Left ventricle myocardium inferior (tissue), 1 donor: ENCODE data around the gene KCNH8. TPM values are rescaled to one million over a fixed set of nuclear protein-coding genes. Genes with fewer than 3 reads are reported as not detected.

Experiments used
- DNase-seq: peaks from one replicate; pipeline ENCODE4 v3.0.0-alpha.2; 2020
- H3K27ac ChIP-seq: fragments of 200-600 bp; replicated peaks from 2 replicates; pipeline ENCODE4 v1.8.0; 2021
- H3K27me3 ChIP-seq: fragments of 200-600 bp; 2 replicates; pipeline ENCODE4 v1.8.0; 2021; ENCODE audit warnings: low read depth
- H3K36me3 ChIP-seq: fragments of 200-600 bp; 2 replicates; pipeline ENCODE4 v1.8.0; 2021
- H3K4me1 ChIP-seq: fragments of 200-600 bp; 2 replicates; pipeline ENCODE4 v1.8.0; 2021
- H3K4me3 ChIP-seq: fragments of 200-600 bp; 2 replicates; pipeline ENCODE4 v1.8.0; 2021; ENCODE audit warnings: mild to moderate bottlenecking, moderate library complexity
- H3K9me3 ChIP-seq: fragments of 200-600 bp; replicated peaks from 2 replicates; pipeline ENCODE4 v1.8.0; 2021
- intact Hi-C: fragments of 100-400 bp; cut with micrococcal nuclease; formaldehyde crosslinking; loops from one replicate; pipeline ENCODE4 v1.11.0; 2022
- total RNA-seq: library from RNA; stranded (reverse); fragmentation: NEBNext Ultra II Directional; extraction: Animal tissue kit (Norgen Biotek cat#: 25700); gene quantifications from one replicate; pipeline ENCODE4 v1.2.1, GENCODE V29; 2021
- TF ChIP-seq, protein P1 (sequence below): fragments of 200-600 bp; IDR thresholded peaks from 2 replicates; pipeline ENCODE4 v1.8.0; 2021; ENCODE audit warnings: antibody characterized with exemption, mild to moderate bottlenecking, borderline replicate concordance
- donor health status: DM: no; HTN: yes; CAD: no; lungs with severe emphysema.

Gene KCNH8
- total RNA-seq, 1 donor from 2014 or later = 0.05 TPM

DNA sequence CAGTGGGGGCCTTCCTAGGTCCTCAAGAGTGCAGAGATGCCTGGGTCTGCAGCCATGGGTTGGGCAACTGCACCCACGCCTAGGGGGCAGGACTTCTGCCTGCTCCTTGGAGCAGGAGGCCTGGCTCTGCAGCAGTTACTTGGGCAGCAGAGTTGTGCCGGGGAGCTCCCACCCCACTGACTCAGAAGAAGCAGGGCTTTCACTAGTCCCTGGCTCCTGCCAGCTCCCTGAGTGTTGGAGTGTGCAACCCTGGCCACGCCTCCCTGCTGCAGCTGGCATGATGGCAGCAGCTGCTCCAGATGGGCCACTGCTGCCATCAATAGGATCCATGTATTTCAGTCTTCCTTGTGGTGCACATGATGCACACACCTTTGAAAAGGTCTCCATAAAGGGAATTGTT, 40.6 kb upstream of the KCNH8 start:
- DNase-seq = no peak
- intact Hi-C loops = no loop called here
- no peaks in the 10 kb centered on the region for H3K36me3 ChIP-seq
- no peaks in the 10 kb centered on the region for H3K4me1 ChIP-seq
- H3K9me3 ChIP-seq = no peaks in the 10 kb centered on the region
- no peak overlapping the region for H3K27ac ChIP-seq
- no peak overlapping the region for H3K4me3 ChIP-seq
- H3K27me3 ChIP-seq = peaks cover 8% of the 10 kb centered on the region
- TF ChIP-seq, protein P1, sequence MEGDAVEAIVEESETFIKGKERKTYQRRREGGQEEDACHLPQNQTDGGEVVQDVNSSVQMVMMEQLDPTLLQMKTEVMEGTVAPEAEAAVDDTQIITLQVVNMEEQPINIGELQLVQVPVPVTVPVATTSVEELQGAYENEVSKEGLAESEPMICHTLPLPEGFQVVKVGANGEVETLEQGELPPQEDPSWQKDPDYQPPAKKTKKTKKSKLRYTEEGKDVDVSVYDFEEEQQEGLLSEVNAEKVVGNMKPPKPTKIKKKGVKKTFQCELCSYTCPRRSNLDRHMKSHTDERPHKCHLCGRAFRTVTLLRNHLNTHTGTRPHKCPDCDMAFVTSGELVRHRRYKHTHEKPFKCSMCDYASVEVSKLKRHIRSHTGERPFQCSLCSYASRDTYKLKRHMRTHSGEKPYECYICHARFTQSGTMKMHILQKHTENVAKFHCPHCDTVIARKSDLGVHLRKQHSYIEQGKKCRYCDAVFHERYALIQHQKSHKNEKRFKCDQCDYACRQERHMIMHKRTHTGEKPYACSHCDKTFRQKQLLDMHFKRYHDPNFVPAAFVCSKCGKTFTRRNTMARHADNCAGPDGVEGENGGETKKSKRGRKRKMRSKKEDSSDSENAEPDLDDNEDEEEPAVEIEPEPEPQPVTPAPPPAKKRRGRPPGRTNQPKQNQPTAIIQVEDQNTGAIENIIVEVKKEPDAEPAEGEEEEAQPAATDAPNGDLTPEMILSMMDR = no peak

DNA sequence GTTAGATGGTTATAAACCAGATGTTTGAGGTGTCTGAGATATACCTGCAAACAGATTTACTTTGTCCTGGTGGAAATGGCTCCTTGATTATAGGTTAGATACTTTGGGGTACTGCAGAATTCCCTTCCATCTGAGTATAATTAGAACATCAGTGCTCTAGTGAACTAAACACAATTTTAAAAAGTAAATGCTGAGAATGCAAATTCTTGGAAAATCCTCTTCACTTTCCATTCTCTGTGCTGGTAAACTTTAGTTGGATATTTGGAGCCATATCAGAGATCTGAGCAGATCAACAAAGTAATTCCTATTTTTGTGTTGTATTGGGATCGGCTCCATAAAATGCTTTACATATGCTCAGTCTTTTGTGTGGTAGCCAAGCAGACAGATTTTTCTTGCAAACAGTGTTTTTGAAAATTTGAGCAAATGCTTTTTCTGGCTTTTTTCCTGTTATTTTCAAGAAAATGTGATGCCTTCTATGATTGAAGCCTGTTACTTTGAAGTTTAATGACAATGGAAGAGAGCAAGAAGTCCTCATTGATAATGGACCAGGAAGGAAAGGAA, 37.9 kb upstream of the KCNH8 start:
- H3K27ac ChIP-seq = no peak overlapping the region
- H3K9me3 ChIP-seq = no peaks in the 10 kb centered on the region
- no peak for DNase-seq
- no peaks in the 10 kb centered on the region for H3K4me1 ChIP-seq
- H3K27me3 ChIP-seq = no peaks in the 10 kb centered on the region
- no peak overlapping the region for H3K4me3 ChIP-seq
- no peaks in the 10 kb centered on the region for H3K36me3 ChIP-seq
- TF ChIP-seq, protein P1 = no peak
- intact Hi-C loops = no loop called here

DNA sequence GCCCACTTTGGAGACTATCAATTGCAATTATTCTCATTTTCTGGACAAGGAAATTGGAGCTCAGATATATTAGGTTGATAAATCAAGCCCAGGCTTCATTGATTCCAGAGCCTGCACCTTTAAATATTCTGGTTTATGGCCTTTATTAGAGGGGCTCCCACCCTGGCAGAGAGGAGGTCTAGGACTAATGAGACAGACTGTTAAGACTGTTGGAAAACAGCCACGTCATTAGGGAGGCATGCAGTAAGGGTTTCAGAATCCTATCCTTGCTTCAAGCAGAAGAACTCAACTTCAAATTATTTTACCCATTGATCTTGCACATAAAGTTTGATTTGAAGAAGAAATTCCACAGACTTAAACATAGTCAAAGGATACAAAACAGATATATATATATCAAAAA, 33.8 kb upstream of the KCNH8 start:
- no peak overlapping the region for H3K27ac ChIP-seq
- no peaks in the 10 kb centered on the region for H3K4me1 ChIP-seq
- H3K27me3 ChIP-seq = no peaks in the 10 kb centered on the region
- TF ChIP-seq, protein P1 = no peak
- no peak overlapping the region for H3K4me3 ChIP-seq
- no peaks in the 10 kb centered on the region for H3K36me3 ChIP-seq
- no peak for DNase-seq
- intact Hi-C loops = no loop called here
- no peaks in the 10 kb centered on the region for H3K9me3 ChIP-seq

DNA sequence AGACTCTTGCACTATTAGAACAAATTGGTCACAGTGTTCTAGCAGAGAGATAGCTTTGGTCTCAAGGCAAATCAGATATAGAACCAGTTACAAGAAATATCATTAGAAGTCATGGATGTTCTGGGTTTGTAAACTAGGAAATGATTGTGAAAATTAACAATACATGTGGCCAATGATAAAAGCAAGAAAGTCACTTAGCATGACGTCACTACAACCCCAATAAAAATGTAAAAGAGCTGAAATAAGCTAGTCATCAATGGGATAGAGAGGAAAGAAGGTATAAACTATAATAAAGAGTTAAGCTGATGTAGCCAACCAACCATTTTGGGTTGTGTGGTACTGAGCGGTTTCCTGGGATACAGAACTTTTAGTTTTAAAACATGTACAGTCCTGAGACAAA, 32.1 kb upstream of the KCNH8 start:
- intact Hi-C loops = no loop called here
- no peak overlapping the region for H3K27ac ChIP-seq

DNA sequence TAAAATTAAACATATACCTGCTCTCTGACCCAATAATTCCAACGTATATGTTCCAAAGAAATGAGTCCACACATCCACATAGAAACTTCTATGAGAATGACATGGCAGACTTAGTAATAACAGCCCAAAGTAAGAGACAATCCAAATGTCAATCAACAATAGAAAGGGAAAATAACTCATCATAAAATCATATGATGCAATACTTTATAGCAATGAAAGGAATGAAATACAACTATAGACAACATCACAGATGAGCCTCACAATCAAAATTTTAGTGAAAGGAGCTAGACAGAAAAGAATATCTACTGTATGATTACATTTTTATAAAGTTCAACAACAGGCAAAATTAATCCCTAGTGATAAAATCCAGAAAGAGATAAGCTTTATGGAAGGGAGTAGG, 23.6 kb upstream of the KCNH8 start:
- intact Hi-C loops = no loop called here
- Histone ChIP-seq H3K4me1 (no peaks in the 10 kb centered on the region), H3K27me3 (no peaks in the 10 kb centered on the region), H3K9me3 (peaks cover 14% of the 10 kb centered on the region), H3K36me3 (no peaks in the 10 kb centered on the region), H3K27ac (no peak overlapping the region), H3K4me3 (no peak overlapping the region)
- DNase-seq = no peak
- TF ChIP-seq, protein P1 = no peak

More for the DNA sequence above, 32.1 kb upstream of the KCNH8 start:
- no peak for DNase-seq
- TF ChIP-seq, protein P1 = no peak
- Histone ChIP-seq H3K4me1 (no peaks in the 10 kb centered on the region), H3K4me3 (no peak overlapping the region), H3K9me3 (peaks cover 5% of the 10 kb centered on the region), H3K27me3 (no peaks in the 10 kb centered on the region), H3K36me3 (no peaks in the 10 kb centered on the region)

DNA sequence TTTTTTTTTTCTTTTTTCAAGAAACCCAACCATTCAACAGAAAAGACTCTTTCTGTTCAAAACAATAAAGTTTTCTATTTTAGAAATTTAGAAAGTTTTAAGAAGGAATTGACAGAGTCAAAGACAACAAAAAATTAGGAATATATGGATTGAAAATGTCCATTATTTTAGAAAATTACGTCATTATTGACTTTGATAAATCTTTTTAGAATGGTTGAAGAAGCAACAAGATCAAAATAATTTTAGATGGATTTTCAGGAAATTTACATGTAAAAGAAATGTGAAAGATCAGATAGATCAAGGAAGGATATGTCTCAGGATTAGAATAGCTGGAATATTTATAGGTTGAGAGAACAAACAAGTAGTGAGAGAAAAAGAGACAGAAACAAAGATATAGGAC, 8.4 kb upstream of the KCNH8 start:
- intact Hi-C loops = no loop called here
- DNase-seq = no peak
- Histone ChIP-seq H3K4me1 (no peaks in the 10 kb centered on the region), H3K27me3 (peaks cover 25% of the 10 kb centered on the region), H3K4me3 (no peak overlapping the region), H3K9me3 (peaks cover 5% of the 10 kb centered on the region), H3K36me3 (no peaks in the 10 kb centered on the region), H3K27ac (no peak overlapping the region)
- TF ChIP-seq, protein P1 = no peak
